CD14-positive monocyte (primary cell): Measurements from ENCODE around the gene KCNMB1. TPM values are rescaled to one million over a fixed set of nuclear protein-coding genes. Genes with fewer than 3 reads are reported as not detected.

Experiments
- DNase-seq, 3 donors: peaks; one replicate each; pipeline ENCODE4 v3.0.0-alpha.2; 2011 to 2022
- H2AFZ ChIP-seq: 2 replicates; pipeline ENCODE4 v1.6.0; 2012; ENCODE audit warnings: mild to moderate bottlenecking, low read depth, low read length, inconsistent platforms; ENCODE audit not compliant: insufficient read depth, poor library complexity, severe bottlenecking
- H3K27ac ChIP-seq, 2 donors: 1 replicate in 1 of 2; 2 replicates in 1 of 2; pipeline ENCODE4 v1.5.1; 2012 to 2013; ENCODE audit warnings: low read length in 2 of 2, control low read depth in 1 of 2, inconsistent platforms in 1 of 2, low read depth in 1 of 2, mild to moderate bottlenecking in 1 of 2
- H3K27me3 ChIP-seq, 2 donors: one replicate each; pipeline versions ENCODE4 v1.6.0 to v1.6.1; 2011 to 2013; ENCODE audit warnings: low read length in 2 of 2; ENCODE audit not compliant: control insufficient read depth in 2 of 2, insufficient read depth in 2 of 2
- H3K36me3 ChIP-seq, 2 donors: replicated peaks in 1 of 2; 1 replicate in 1 of 2; 2 replicates in 1 of 2; pipeline versions ENCODE4 v1.5.1 to v1.6.1; 2012 to 2013; ENCODE audit warnings: low read length in 2 of 2, control low read depth in 1 of 2, inconsistent platforms in 1 of 2, mild to moderate bottlenecking in 1 of 2; ENCODE audit not compliant: insufficient read depth in 2 of 2, control insufficient read depth in 1 of 2
- H3K4me1 ChIP-seq, 2 donors: 1 replicate in 1 of 2; 2 replicates in 1 of 2; pipeline versions ENCODE4 v1.5.1 to v1.6.1; 2012 to 2013; ENCODE audit warnings: low read length in 2 of 2, control low read depth in 1 of 2, inconsistent platforms in 1 of 2, mild to moderate bottlenecking in 1 of 2, moderate library complexity in 1 of 2; ENCODE audit not compliant: insufficient read depth in 2 of 2, control insufficient read depth in 1 of 2
- H3K4me2 ChIP-seq: replicated peaks from 2 replicates; pipeline ENCODE3; 2012; ENCODE audit warnings: low read length, moderate library complexity, mild to moderate bottlenecking; ENCODE audit not compliant: poor library complexity, severe bottlenecking; ENCODE audit errors: extremely low read depth
- H3K4me3 ChIP-seq, 3 experiments: fragments of 200-600 bp in 1 of 3; sonication (generic) in 1 of 3; replicated peaks in 1 of 3; 1 replicate in 2 of 3; 2 replicates in 1 of 3; pipeline ENCODE4 v1.5.1; 2011 to 2013; ENCODE audit warnings: low read length in 3 of 3, mild to moderate bottlenecking in 3 of 3, control low read depth in 2 of 3, low read depth in 2 of 3, inconsistent platforms in 1 of 3, moderate library complexity in 1 of 3
- H3K79me2 ChIP-seq: 2 replicates; pipeline ENCODE4 v1.6.0; 2012; ENCODE audit warnings: mild to moderate bottlenecking, control low read depth, inconsistent platforms, low read length, moderate library complexity; ENCODE audit not compliant: insufficient read depth
- H3K9ac ChIP-seq: 2 replicates; pipeline ENCODE4 v1.6.0; 2017; ENCODE audit warnings: low read length, mild to moderate bottlenecking; ENCODE audit not compliant: insufficient read depth, poor library complexity, severe bottlenecking
- H3K9me3 ChIP-seq, 2 donors: replicated peaks in 1 of 2; 1 replicate in 1 of 2; 2 replicates in 1 of 2; pipeline versions ENCODE4 v1.5.1 to v1.6.1; 2012 to 2013; ENCODE audit warnings: low read length in 2 of 2, control low read depth in 1 of 2; ENCODE audit not compliant: control insufficient read depth in 1 of 2, insufficient read depth in 1 of 2
- H4K20me1 ChIP-seq: 2 replicates; pipeline ENCODE4 v1.6.0; 2012; ENCODE audit warnings: mild to moderate bottlenecking, low read length, control low read depth, moderate library complexity; ENCODE audit not compliant: insufficient read depth
- H3K27ac Mint-ChIP-seq, 7 donors: one replicate each; pipeline ENCODE4 v1.8.0; 2020; ENCODE audit warnings: mild to moderate bottlenecking in 7 of 7, mixed read lengths in 7 of 7, moderate library complexity in 6 of 7, inconsistent platforms in 2 of 7
- H3K27me3 Mint-ChIP-seq, 3 donors: one replicate each; pipeline ENCODE4 v1.8.0; 2021 to 2022; ENCODE audit warnings: low read depth in 3 of 3, mild to moderate bottlenecking in 3 of 3, mixed read lengths in 3 of 3, moderate library complexity in 3 of 3, inconsistent platforms in 1 of 3
- H3K36me3 Mint-ChIP-seq, 2 donors: one replicate each; pipeline ENCODE4 v1.8.0; 2020; ENCODE audit warnings: mixed read lengths in 2 of 2, inconsistent platforms in 1 of 2, mild to moderate bottlenecking in 1 of 2
- H3K4me1 Mint-ChIP-seq: one replicate; pipeline ENCODE4 v1.8.0; 2020; ENCODE audit warnings: mild to moderate bottlenecking, mixed read lengths
- H3K4me3 Mint-ChIP-seq, 2 donors: one replicate each; pipeline ENCODE4 v1.8.0; 2020; ENCODE audit warnings: mild to moderate bottlenecking in 2 of 2, mixed read lengths in 2 of 2, moderate library complexity in 1 of 2
- H3K9me3 Mint-ChIP-seq, 7 donors: one replicate each; pipeline ENCODE4 v1.8.0; 2020 to 2022; ENCODE audit warnings: mixed read lengths in 7 of 7, mild to moderate bottlenecking in 6 of 7, moderate library complexity in 6 of 7, inconsistent platforms in 2 of 7
- CTCF ChIP-seq: fragments of 200-600 bp; IDR thresholded peaks from one replicate; pipeline ENCODE4 v1.8.0; 2022; ENCODE audit warnings: antibody characterized with exemption, mild to moderate bottlenecking
- WGBS: methylation state at CpG from one replicate; pipeline ENCODE4 v1.1.5; 2013; ENCODE audit warnings: missing lambda C conversion rate; ENCODE audit not compliant: insufficient coverage; 5-methylcytosine and 5-hydroxymethylcytosine counted together
- intact Hi-C, 2 donors: fragments of 100-400 bp; cut with micrococcal nuclease; formaldehyde crosslinking; loops; one replicate each; pipeline versions ENCODE4 v1.15.0 to v1.15.1; 2023
- polyA plus RNA-seq, 3 donors: library from polyadenylated mRNA; depleted of rRNA in 1 of 3; unstranded in 2 of 3; stranded (reverse) in 1 of 3; fragments of 300-500 nt in 2 of 3; fragments of >200 nt in 1 of 3; fragmentation: Illumina TruSeq in 2 of 3; gene quantifications; 1 replicate in 2 of 3; 2 replicates in 1 of 3; pipeline ENCODE4 v1.2.3, GENCODE V29; 2012 to 2021

KCNMB1 gene
- polyA plus RNA-seq, 3 donors, result 0.79 to 20.8 (median 1.2) TPM

- H3K4me3 ChIP-seq, result peak overlapping the region in 1 of 3 experiments; percentile 55
- peak overlapping the region; percentile 44 for H3K9ac ChIP-seq
- peaks cover 81 to 86% of the 10 kb centered on the region in 2 donors for H3K4me1 ChIP-seq
- intact Hi-C loops, result loop anchor here (5.0 kb wide), 2 partner anchors 69 to 109 kb away; no protein-coding TSS in a partner anchor
- peak in 1 of 3 donors; percentile 24 for DNase-seq
- Mint-ChIP-seq H3K4me1 (peaks cover 84% of the 10 kb centered on the region), H3K27ac (peak overlapping the region in 6 of 7 donors; percentile 66 to 90 (median 88)), H3K9me3 (no peaks in the 10 kb centered on the region), H3K27me3 (peaks cover 0 to 19% (median 4%) of the 10 kb centered on the region in 3 donors), H3K36me3 (peaks cover 5 to 10% of the 10 kb centered on the region in 2 donors), H3K4me3 (no peak overlapping the region)
- no peaks in the 10 kb centered on the region for H4K20me1 ChIP-seq
- 60% methylated on average over 2 of the region's 6 CpGs for WGBS
- H3K79me2 ChIP-seq, result peaks cover 5% of the 10 kb centered on the region
- peak overlapping the region in 1 of 2 donors; percentile 82 for H3K27ac ChIP-seq
- TF ChIP-seq CTCF, result no peak
- no peaks in the 10 kb centered on the region for H3K27me3 ChIP-seq
- H3K36me3 ChIP-seq, result no peaks in the 10 kb centered on the region
- H3K4me2 ChIP-seq, result no peak overlapping the region
- H2AFZ ChIP-seq, result no peak overlapping the region
- no peaks in the 10 kb centered on the region for H3K9me3 ChIP-seq
Measured at GRCh38 chr5:170336065-170336464, 53.1 kb downstream of the KCNMB1 start.

- Histone ChIP-seq H3K27me3 (no peaks in the 10 kb centered on the region), H3K4me1 (peaks cover 95 to 100% of the 10 kb centered on the region in 2 donors), H3K27ac (peak overlapping the region in 1 of 2 donors; percentile 85), H2AFZ (no peak overlapping the region), H3K4me3 (peak overlapping the region in 1 of 3 experiments; percentile 20), H3K36me3 (no peaks in the 10 kb centered on the region), H3K9ac (peak overlapping the region; percentile 2), H3K9me3 (no peaks in the 10 kb centered on the region), H3K79me2 (peaks cover 5% of the 10 kb centered on the region), H4K20me1 (no peaks in the 10 kb centered on the region), H3K4me2 (peak overlapping the region; percentile 49)
- Mint-ChIP-seq H3K27me3 (peaks cover 0 to 15% (median 6%) of the 10 kb centered on the region in 3 donors), H3K27ac (peak overlapping the region in 4 of 7 donors; percentile 69 to 84 (median 77)), H3K36me3 (peaks cover 5 to 10% of the 10 kb centered on the region in 2 donors), H3K4me1 (peaks cover 84% of the 10 kb centered on the region), H3K9me3 (no peaks in the 10 kb centered on the region), H3K4me3 (peak overlapping the region; percentile 48 to 72)
- intact Hi-C loops, result loop anchor here (5.0 kb wide), 4 partner anchors 37 to 107 kb away; partner anchors contain the start of gene LCP2 (in 1 of the 2)
- no CpG with 5 or more reads among the region's 5 CpGs for WGBS
- DNase-seq, result no peak
- no peak for TF ChIP-seq CTCF
Measured at GRCh38 chr5:170334626-170335025, 54.5 kb downstream of the KCNMB1 start.
